ENCODE data around the gene AGBL1.

The AGBL1 gene

DNA sequence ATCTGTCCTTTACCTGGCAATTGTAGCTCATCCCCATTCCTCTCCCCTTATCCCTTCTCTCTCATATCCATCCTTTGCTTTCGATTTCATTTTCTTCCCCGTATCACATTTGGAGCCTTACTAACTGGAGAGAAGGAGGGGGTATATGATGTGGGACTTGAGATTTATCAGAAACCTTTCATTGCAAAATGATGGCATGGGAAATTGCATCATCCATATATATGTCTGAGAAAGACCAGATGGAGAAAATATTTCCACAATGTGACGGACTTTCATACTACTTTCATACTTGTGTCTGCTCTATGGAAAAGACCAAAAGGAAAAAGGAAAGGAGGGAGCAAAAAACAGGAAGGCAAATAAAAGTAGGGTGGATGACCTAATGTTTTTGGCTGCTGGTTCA, 675.2 kb downstream of the AGBL1 start:
- DNase-seq: no peak

GRCh38 chr15:86756688-86757087, 677.0 kb downstream of the AGBL1 start:
- DNase-seq: no peak

DNA sequence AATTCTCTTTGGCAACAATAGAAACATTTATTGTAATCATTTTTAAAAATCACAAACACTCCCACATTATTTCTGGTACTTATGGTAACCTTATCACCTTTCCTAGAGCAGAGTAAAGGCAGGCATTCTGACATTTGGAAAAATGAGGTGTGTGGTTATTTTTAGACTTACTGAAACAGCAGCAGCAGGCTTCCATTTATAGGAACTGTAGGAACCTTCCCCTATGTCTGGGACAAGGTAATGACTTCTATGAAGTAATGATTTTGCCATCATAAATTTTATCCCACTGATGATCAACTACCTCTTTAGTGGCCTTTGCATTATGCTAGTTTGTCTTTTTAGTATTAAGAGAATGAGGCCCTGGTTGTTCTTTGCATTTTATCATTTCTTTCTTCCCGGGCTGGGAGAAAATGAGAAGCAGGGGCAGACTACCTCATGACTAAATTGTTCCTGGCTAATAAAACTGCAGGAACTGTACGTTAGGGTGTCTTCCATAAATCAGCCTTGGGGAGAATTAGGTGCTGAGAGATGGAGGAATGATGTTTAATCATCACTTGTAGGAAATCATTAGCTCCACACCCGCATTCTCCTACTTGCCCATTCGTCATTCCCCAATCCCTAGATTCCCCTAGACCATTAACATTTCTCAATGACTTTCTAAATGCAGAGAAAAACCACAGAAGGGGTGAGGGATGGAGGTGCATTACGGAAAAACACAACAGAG, 680.3 kb downstream of the AGBL1 start:
- DNase-seq: no peak

DNA sequence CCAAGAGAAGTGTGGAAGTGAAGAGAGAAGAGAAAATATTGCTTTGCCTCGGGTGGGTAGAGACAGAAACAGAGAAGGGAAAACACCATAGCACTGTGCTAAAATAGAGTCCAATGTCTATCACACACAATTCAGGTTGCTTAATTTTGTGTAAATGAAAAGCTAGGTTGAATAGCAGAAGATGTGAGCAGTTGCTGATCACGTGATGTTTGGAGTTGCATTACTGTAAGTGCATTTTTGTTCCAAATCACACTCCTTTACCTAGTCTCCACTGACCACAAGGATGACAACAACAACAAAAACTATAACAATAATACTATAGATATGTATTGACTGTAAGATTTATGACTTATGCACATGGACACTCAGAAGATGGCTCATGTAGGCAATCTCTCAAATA, 683.2 kb downstream of the AGBL1 start:
- DNase-seq: no peak

- no peak for DNase-seq
These were observed 684.4 kb downstream of the AGBL1 start for GRCh38 chr15:86764021-86764420.

DNA sequence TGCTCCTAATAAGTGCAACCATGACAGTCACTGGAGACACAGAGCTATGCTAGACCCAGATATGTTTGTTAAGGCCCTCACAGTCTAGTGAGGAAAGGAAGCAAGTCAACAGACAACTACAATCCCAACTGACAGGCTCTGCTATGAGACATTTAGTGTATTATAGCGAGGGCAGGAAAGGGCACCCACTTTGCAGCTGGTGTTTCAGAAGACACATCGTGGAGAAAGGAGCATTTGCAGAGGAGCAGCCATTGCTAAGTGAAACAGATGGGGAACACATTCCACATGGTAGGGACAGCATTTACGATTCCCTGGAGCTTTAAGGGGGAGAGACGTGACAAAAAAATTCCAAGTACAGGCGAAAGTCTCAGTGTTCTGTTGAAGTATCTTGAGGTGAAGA, 685.6 kb downstream of the AGBL1 start:
- no peak for DNase-seq

DNA sequence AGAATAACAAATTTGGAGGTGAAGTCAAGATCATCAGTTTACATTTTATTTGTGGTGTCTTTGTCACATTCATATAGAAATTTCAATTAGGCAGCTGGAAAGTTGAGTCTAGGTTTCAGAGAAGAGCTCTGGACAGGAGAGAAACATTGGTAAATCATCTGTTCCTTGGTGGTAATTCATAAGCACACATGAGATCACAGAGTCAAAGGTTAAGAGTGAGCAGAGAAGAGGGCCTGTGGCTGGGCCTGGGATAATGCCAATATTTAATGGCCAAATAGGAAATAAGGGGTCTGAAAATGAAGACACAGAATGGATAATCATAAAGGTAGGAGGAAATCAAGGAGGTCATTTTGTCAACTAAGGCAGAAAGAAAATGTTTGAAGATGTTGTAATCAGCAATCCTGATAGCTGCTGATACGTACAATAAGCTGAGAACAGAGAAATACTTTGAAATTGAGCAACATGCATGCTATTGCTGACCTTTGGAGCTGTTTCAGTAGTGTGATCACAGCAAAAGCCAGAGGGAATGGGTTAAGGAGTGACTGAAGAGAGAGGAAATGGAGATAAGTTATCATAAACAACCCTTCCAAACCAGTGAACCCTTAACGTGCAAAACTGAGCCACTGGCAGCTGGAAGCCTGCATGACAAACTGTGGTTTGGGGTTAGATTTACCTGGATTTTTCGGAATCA, 692.8 kb downstream of the AGBL1 start:
- DNase-seq: no peak

- peak; percentile 94 for DNase-seq
These were observed 694.1 kb downstream of the AGBL1 start for GRCh38 chr15:86773736-86774135.

DNA sequence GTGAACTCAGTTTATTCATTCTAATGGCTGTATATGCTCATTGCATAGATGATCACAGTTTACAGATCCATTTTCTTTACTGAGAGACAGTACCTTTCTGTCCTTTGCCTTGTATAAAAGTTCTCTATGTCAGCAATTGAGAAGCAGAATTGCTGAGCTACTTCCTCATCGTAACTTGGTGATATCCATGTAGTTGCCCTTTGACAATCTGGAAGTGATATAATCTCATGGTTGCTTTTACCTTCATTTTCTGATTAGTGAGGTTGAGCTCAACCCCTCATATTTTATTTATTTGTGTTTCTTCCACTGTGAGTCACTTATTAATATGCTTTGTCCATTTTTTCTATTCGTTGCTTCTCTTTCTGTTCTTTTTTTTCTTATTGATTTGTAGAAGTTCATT, 696.5 kb downstream of the AGBL1 start:
- DNase-seq: no peak

- no peak for DNase-seq
These were observed 716.9 kb downstream of the AGBL1 start for GRCh38 chr15:86796521-86796920.

GRCh38 chr15:86797135-86797534, 717.5 kb downstream of the AGBL1 start:
- DNase-seq: peak; percentile 64

GRCh38 chr15:86799226-86799625, 719.6 kb downstream of the AGBL1 start:
- DNase-seq: no peak

DNA sequence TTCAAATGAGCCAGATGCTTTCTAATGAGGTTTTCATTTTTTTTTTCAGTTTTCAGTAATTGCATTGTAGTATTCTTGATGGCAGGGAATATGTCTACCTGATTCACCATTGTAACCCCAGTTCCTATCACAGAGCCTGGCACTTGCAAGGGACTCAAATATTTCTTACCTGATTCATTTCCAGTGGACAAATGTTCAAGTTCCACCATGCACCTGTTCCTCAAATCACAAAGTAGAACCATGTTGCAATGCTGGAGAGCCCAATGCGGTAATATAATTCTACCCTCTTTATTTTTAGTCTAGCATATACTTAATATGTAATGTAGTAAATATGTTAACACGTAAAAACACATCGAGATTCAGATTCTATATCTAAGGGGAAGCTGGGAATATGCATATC, 722.6 kb downstream of the AGBL1 start:
- DNase-seq: no peak

DNA sequence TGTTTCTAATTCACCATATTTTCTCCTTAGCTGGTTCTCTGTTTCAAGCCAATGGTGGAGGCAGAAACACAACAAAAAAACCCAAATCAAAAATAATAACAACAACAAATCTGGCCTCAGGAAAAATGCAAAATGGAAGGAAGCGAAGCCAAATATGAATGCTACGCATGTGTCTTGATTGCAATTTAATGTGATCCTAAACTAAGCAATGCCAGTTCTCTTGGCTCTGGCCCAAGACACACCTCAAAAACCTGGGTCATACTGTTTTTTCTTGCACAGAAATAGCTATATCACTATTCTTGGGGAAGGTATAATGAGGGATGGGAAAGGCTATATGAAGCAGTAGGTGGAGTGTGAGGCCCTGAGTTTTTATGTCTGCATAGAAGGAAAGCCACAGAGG, 724.7 kb downstream of the AGBL1 start:
- no peak for DNase-seq

DNA sequence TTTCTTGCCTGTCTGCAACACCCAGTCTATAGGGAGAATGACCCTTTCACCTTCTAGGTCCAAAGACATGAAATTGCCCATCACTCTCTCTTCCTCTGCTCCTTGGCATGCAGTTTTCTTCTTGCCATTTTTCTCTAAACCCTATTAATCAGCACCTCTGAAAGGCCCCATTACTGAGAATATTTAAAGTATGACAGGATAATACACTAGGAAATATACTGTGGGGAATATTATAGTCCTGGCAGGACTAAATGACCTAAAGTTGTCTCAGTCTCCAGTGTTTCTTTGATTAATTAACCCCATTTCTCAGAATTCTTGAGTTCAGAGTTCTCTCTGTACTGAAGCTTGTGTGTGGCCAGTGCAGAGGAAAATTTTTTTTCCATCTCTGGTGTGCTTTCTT, 730.7 kb downstream of the AGBL1 start:
- no peak for DNase-seq

DNA sequence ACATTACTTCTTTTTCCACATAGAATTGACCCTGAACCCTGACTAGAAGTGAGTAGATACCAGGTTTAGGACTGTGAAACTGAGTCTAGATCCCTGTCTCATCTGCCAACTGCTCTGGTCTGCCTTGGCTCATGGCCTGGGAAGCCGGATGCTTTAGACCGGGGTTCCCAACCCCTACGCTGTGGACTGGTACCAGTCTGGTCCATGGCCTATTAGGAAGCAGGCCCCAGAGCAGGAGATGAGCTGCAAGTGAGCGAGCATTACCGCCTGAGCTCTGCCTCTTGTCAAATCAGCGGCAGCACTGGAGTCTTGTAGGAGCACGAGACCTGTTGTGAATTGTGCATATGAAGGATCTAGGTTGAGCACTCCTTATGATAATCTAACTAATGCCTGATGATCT, 734.2 kb downstream of the AGBL1 start:
- DNase-seq: no peak

DNA sequence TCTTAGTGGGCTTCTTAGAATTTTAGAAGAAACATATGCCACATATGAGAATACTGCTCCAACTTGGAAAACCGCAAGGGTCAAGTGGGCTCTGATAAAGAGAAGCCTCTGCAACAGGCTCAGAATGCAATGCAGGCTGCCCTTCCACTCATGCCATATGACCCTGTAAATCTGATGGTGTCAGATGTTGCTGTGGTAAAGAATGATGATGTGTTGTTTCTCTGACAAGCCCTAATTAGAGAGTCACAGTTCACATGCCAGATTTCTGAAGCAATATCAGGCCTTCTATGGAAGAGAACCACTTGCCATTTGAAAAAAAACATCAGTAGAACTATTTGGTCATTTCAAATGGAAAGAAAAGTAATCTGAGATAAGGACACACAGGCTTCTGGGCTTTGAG, 749.6 kb downstream of the AGBL1 start:
- no peak for DNase-seq

- no peak for DNase-seq
These were observed 750.6 kb downstream of the AGBL1 start for GRCh38 chr15:86830304-86830703.

GRCh38 chr15:86833595-86833994, 753.9 kb downstream of the AGBL1 start:
- DNase-seq: no peak

DNA sequence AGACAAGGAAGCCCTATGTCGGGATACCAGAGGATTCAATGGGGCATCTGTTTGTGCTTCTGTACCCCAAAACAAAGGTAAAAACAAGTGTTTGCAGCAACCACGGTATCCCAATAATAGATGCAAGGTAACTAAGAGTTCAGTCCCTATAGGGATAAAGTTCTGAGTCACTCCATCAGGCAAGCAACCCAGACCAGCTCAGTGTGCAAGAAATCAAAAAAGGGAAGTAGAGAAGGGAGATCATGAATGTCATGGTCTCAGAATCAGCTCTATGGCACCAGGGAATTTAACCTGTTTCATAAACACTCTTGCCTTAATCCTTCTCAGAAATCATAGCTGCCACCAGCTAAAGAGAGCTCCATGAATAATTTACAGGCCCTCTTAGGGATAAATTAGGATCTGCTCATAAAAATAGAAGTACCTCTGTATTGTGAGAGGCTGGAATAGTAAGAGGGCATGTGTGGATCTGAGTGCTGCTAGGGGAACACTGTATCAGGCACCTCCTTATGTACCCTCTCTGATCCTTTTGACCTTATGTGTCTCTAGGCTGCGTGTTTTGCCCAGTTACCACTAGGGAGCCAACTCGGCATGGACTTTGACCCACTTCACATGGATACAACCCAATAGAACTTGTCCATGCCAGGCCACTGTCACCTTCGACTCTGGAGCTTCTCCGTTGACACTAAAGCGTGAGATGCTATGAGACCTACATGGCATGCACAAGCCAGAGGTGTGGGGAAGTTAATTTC, 754.6 kb downstream of the AGBL1 start:
- DNase-seq: no peak

DNA sequence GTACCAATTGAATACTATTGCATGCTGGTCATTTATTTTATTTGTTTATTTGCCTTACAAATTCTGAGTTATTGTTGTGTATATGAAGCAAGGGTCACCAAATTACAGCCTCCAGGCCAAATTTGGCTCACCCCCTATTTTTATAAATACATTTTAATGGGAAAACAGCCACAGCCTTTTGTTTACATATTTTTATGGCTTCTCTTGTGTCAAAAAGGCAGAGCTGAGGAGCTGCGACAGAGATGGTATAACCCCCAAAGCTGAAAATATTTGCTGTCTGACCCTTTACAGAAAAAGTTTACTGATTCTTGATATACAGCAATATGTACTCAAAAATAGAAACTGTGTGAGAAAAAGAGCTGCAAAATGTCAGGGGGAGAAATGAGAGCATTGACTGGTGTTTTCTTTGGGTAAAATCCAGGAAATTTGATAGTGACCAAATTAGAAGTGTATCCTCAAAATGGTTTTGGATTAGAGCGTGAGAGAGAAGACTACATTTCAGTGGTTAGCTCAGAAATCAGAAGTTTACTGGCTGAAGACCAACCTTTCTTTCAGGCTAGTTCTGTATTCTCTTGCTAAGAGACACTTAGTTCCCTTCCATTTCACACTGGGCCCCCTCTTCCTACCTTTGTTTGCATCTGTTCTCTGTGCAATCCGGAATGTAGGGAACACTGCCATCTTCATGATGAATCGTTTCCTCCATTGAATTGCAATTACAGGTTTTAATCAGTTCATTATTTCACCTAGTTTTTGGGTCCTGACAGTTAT, 757.8 kb downstream of the AGBL1 start:
- no peak for DNase-seq

DNA sequence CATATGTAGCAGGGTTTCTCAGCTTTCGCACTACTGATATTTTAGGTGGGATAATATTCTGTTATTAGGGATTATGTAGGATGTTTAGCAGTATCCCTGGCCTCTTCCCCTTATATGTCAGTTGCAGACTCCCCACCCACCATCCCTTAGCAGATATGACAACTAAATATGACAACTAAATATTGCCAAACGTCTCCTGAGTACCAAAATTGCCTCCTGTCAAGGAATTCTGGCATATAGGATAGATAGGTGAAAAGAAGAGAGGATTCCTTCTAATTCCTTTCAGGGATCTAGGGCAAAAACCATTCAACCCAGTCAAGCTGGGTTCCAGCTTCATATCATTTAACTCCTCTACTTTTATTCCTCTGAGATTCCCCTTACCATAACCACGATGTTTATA, 759.8 kb downstream of the AGBL1 start:
- DNase-seq: no peak

- no peak for DNase-seq
These were observed 761.3 kb downstream of the AGBL1 start for GRCh38 chr15:86840996-86841395.
